ENCODE results near the gene CCR2.

DNA sequence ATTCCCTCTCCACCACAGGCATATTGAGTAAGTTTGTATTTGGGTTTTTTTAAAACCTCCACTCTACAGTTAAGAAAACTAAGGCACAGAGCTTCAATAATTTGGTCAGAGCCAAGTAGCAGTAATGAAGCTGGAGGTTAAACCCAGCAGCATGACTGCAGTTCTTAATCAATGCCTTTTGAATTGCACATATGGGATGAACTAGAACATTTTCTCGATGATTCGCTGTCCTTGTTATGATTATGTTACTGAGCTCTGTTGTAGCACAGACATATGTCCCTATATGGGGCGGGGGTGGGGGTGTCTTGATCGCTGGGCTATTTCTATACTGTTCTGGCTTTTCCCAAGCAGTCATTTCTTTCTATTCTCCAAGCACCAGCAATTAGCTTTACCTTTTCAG lies 15.2 kb downstream of the CCR2 start:
- TF ChIP-seq, protein P1, sequence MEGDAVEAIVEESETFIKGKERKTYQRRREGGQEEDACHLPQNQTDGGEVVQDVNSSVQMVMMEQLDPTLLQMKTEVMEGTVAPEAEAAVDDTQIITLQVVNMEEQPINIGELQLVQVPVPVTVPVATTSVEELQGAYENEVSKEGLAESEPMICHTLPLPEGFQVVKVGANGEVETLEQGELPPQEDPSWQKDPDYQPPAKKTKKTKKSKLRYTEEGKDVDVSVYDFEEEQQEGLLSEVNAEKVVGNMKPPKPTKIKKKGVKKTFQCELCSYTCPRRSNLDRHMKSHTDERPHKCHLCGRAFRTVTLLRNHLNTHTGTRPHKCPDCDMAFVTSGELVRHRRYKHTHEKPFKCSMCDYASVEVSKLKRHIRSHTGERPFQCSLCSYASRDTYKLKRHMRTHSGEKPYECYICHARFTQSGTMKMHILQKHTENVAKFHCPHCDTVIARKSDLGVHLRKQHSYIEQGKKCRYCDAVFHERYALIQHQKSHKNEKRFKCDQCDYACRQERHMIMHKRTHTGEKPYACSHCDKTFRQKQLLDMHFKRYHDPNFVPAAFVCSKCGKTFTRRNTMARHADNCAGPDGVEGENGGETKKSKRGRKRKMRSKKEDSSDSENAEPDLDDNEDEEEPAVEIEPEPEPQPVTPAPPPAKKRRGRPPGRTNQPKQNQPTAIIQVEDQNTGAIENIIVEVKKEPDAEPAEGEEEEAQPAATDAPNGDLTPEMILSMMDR (IDR thresholded peaks at IDR 0.05), result no peak
- TF ChIP-seq EP300 (IDR thresholded peaks at IDR 0.05) (no peak), POLR2A (IDR thresholded peaks at IDR 0.05; ENCODE audit: low read depth) (no peak)
